Lower leg skin (tissue), 4 donors: ENCODE results near the gene MVB12B. TPM values are rescaled to one million over a fixed set of nuclear protein-coding genes. Genes with fewer than 3 reads are reported as not detected.

Experiments
- DNase-seq, 2 donors: peaks; one replicate each; pipeline ENCODE4 v3.0.0-alpha.2; 2019; ENCODE audit warnings: low spot score in 2 of 2
- H3K4me3 ChIP-seq: fragments of 200-600 bp; sonication (generic); 2 replicates; pipeline ENCODE4 v1.5.1; 2017; ENCODE audit warnings: mild to moderate bottlenecking, low read depth; ENCODE audit not compliant: poor library complexity, severe bottlenecking
- CTCF ChIP-seq, 3 donors: fragments of 450-650 bp; IDR thresholded peaks; one replicate each; pipeline ENCODE4 v1.5.1; 2016; ENCODE audit warnings: antibody characterized with exemption in 3 of 3, mild to moderate bottlenecking in 3 of 3, moderate library complexity in 2 of 3
- POLR2A ChIP-seq, 2 donors: fragments of 450-650 bp; IDR thresholded peaks; one replicate each; pipeline ENCODE4 v1.6.1; 2016 to 2017; ENCODE audit warnings: antibody characterized with exemption in 2 of 2, mild to moderate bottlenecking in 1 of 2, moderate library complexity in 1 of 2
- WGBS, 2 donors: methylation state at CpG; one replicate each; pipeline ENCODE4 v1.1.5; 2018; 5-methylcytosine and 5-hydroxymethylcytosine counted together
- intact Hi-C: fragments of 100-400 bp; cut with DNase I; formaldehyde crosslinking; loops from one replicate; pipeline ENCODE4 v1.15.0; 2023; ENCODE audit warnings: low total_unique reads
- total RNA-seq, 4 donors: library from RNA; depleted of rRNA; stranded (reverse); fragments of >200 nt; gene quantifications; one replicate each; pipeline ENCODE4 v1.1.0, GENCODE V29; 2016

Gene MVB12B
- total RNA-seq, 4 donors from 2014 or later: 8.6 to 12.5 (median 10.9) TPM

- TF ChIP-seq CTCF (IDR thresholded peaks at IDR 0.05): no peak
- no peak for TF ChIP-seq POLR2A (IDR thresholded peaks at IDR 0.05)
- intact Hi-C loops: no loop called here
- WGBS, 2 donors: 69 to 76% methylated on average over 6 of the region's 6 CpGs
- no peak overlapping the region for H3K4me3 ChIP-seq
- DNase-seq: peak in 1 of 2 donors; percentile 73
Observed at GRCh38 chr9:126436545-126437267, 110.1 kb downstream of the MVB12B start.

- no peak for DNase-seq
- no peak overlapping the region for H3K4me3 ChIP-seq
- intact Hi-C loops: no loop called here
- TF ChIP-seq POLR2A (IDR thresholded peaks at IDR 0.05) (no peak), CTCF (IDR thresholded peaks at IDR 0.05) (no peak)
- WGBS, 2 donors: 75 to 86% methylated on average over 6 of the region's 6 CpGs
Observed at GRCh38 chr9:126437268-126437666, 110.6 kb downstream of the MVB12B start.

GRCh38 chr9:126437701-126438100 lies 111.1 kb downstream of the MVB12B start:
- TF ChIP-seq POLR2A (IDR thresholded peaks at IDR 0.05) (no peak), CTCF (IDR thresholded peaks at IDR 0.05) (no peak)
- DNase-seq: no peak
- no peak overlapping the region for H3K4me3 ChIP-seq
- intact Hi-C loops: no loop called here
- WGBS, 2 donors: 88 to 92% methylated on average over 2 of the region's 2 CpGs

DNA sequence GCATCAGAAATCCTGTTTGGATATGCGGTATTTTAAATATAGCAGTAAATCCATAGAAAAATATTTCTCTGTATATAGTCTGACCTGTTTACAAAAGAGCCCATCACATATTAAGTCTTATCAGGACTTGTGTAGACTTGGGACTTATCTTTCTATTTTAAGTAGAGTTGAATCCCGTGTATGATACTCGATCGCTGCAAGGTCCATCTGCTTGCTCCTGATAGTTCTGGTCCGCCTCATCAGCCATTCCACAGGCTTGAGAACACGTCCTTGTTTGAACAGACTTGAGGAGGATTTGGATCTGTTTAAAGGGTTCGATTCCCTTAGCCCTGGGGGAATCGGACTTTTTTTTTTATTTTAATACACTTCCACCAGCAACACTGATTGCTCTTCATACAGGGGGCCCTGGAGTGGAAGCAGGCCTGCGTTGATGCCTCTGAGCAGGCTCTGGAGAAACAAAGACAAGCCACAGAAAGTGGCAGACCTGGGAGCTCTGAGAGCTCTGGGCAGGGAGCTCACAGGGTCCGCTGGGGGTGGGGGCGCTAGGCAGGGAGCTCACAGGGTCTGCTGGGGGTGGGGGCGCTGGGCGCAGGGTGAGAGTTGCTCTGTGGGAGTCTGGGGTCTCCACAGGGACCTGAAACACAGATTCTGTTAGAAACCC lies 112.2 kb downstream of the MVB12B start:
- no peak overlapping the region for H3K4me3 ChIP-seq
- intact Hi-C loops: no loop called here
- WGBS, 2 donors: 94 to 96% methylated on average over 13 of the region's 13 CpGs
- DNase-seq: peak in 1 of 2 donors; percentile 72
- no peak for TF ChIP-seq POLR2A (IDR thresholded peaks at IDR 0.05)
- TF ChIP-seq CTCF (IDR thresholded peaks at IDR 0.05): no peak

DNA sequence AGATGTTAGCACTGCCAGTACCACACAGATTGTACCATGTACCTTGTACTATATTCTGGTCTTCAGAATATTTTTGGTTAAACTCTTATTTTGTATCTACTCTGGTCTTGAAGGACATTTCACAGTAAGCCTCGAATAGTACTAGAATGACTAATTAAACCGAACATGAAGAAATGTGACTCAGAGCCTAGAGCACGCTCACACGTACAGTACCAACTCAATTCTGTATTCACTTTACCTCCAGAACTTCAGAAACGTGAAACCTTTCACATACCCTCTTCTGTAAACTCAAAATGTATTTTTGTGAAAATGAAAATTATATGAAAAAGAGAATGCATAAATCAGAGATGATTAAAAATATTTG lies 112.8 kb downstream of the MVB12B start:
- DNase-seq: peak in 1 of 2 donors; percentile 1
- WGBS, 2 donors: 68 to 76% methylated on average over 5 of the region's 5 CpGs
- no peak overlapping the region for H3K4me3 ChIP-seq
- TF ChIP-seq POLR2A (IDR thresholded peaks at IDR 0.05) (no peak), CTCF (IDR thresholded peaks at IDR 0.05) (no peak)
- intact Hi-C loops: no loop called here
